ENCODE data around the gene ZEB2.

- no peak for TF ChIP-seq CTCF (IDR thresholded peaks at IDR 0.05)
- TF ChIP-seq REST (IDR thresholded peaks at IDR 0.05; ENCODE audit: insufficient read depth in 1 of 2, low read depth in 2 of 2, low read length in 1 of 2), result no peak
- TF ChIP-seq POLR2AphosphoS5 (IDR thresholded peaks at IDR 0.05; ENCODE audit: low read depth, low read length), result no peak
Observed at GRCh38 chr2:144495227-144496091, 24.5 kb downstream of the ZEB2 start.

Measured in Panc1 (cell line).